GM06990 (cell line): Measurements from ENCODE around the gene CPNE5.

ENCODE experiments used
- DNase-seq: peaks from one replicate; pipeline ENCODE4 v3.0.0-alpha.2; 2011; ENCODE audit not compliant: insufficient read length; ENCODE audit errors: extremely low read depth
- H3K27me3 ChIP-seq: replicated peaks from 2 replicates; pipeline ENCODE4 v1.6.0; 2011; ENCODE audit warnings: low read length; ENCODE audit not compliant: control insufficient read depth, insufficient read depth
- H3K36me3 ChIP-seq: 2 replicates; pipeline ENCODE4 v1.5.1; 2011; ENCODE audit warnings: low read length; ENCODE audit not compliant: control insufficient read depth, insufficient read depth
- H3K4me3 ChIP-seq: replicated peaks from 2 replicates; pipeline ENCODE4 v1.5.1; 2011; ENCODE audit warnings: low read depth, mild to moderate bottlenecking, control low read depth, low read length
- CTCF ChIP-seq: IDR thresholded peaks from 2 replicates; pipeline ENCODE4 v1.5.1; 2011; ENCODE audit warnings: low read length, control low read depth, mild to moderate bottlenecking, inconsistent platforms; ENCODE audit not compliant: insufficient read depth, poor library complexity, severe bottlenecking

Gene CPNE5

DNA sequence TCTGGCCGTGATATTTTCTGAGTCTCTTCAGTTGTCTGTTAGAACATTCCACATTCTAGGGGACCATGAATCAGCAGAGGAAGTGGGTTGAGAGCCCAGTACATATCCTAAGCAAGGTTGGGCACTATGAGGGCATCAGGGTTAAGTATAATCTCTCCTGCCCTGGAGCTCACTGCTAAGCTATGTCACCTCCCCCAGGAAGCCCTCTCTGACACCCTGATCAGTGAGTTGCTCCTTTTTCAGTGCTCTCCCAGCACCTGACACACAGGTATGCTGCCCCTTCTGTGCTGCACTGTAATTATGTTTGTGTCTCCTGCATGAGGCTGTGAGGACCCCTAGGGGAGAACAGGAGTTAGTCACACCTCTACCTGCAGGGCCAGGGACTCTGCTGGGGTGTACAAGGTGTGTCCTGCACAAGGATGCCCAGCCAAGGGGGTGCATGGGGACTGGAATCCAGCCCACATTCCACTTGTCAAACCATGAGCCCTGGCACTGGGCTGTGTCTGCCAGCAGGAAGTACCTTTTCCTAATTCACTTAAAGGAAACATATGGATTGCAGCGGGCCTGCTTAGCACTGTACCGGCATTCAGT, 137.7 kb downstream of the CPNE5 start:
- Histone ChIP-seq H3K4me3 (no peak overlapping the region), H3K36me3 (no peaks in the 10 kb centered on the region), H3K27me3 (no peaks in the 10 kb centered on the region)
- TF ChIP-seq CTCF: peak; percentile 62
- DNase-seq: no peak

GRCh38 chr6:36700831-36701230, 138.4 kb downstream of the CPNE5 start:
- Histone ChIP-seq H3K4me3 (no peak overlapping the region), H3K36me3 (no peaks in the 10 kb centered on the region), H3K27me3 (no peaks in the 10 kb centered on the region)
- TF ChIP-seq CTCF: no peak
- DNase-seq: no peak

DNA sequence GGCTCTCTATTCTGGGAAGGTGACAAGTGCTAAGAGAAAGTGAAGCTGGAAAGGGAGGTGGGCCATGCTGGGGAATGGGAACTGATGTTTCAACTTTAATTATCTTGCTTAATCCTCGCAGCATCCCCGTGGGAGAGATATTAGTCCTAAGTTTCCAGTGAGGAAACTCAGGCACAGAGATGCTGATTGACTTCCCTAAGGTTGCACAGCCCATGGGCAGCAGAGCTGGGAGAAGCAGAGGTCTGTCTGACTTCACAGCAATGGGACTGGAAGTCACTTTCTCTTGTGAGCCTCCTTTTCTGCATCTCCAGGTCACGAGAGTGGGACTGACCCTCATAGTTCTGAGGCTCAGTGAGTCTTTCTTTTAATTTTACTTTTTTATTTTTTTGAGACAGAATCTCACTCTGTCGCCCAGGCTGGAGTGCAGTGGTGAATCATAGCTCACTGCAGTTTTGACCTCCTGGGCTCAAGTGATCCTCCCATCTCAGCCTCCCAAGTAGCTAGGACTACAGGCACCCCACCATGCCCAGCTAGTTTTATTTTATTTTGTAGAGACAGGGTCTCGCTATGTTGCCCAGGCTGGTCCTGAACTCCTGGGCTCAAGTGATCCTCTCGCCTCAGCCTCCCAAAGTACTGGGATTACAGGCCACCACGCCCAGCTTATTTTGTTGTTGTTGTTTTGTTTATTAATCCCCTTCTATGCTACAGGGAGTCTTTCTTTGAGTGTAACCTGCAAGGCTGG, 139.0 kb downstream of the CPNE5 start:
- no peak for TF ChIP-seq CTCF
- Histone ChIP-seq H3K36me3 (no peaks in the 10 kb centered on the region), H3K27me3 (no peaks in the 10 kb centered on the region), H3K4me3 (no peak overlapping the region)
- DNase-seq: no peak

DNA sequence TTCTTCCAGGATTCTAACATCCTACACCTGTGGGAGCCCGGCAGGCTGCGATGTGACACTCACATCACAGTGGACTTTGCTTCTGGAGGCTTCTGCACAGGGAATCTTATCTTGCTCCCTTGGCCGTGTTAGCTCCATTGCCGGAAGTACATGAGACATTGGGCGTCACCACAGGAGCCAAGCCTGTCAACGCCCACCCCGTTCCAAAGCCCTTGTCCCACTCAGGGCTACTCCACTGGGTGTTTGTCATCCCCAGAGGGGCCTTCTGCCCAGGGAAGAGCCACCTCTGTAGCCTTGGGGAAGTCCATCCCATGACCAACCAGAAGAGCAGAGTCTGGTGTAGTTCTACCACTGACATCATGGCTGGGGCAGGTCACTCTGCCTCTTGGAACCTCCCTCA, 139.9 kb downstream of the CPNE5 start:
- TF ChIP-seq CTCF: no peak
- H3K4me3 ChIP-seq: no peak overlapping the region
- no peaks in the 10 kb centered on the region for H3K36me3 ChIP-seq
- no peak for DNase-seq
- H3K27me3 ChIP-seq: no peaks in the 10 kb centered on the region

- no peak for DNase-seq
- no peaks in the 10 kb centered on the region for H3K27me3 ChIP-seq
- H3K36me3 ChIP-seq: no peaks in the 10 kb centered on the region
- TF ChIP-seq CTCF: no peak
- no peak overlapping the region for H3K4me3 ChIP-seq
Observed at GRCh38 chr6:36698871-36699271, 140.4 kb downstream of the CPNE5 start.
